CD4-positive, alpha-beta T cell (primary cell): ENCODE data around the gene PUSL1. TPM values are rescaled to one million over a fixed set of nuclear protein-coding genes. Genes with fewer than 3 reads are reported as not detected.

Source experiments
- ATAC-seq: fragments of 200-7000 bp; cut with Tn5 transposase; one replicate; pipeline ENCODE4 v1.10.0; 2022; ENCODE audit warnings: mild to moderate bottlenecking; ENCODE audit not compliant: poor library complexity
- CTCF ChIA-PET: fragments of 350-600 bp; sonication (Branson Sonifier 250); formaldehyde crosslinking; loops from one replicate; lab custom pipeline; 2021; ENCODE audit warnings: antibody characterized with exemption, inconsistent platforms; lab: Charles Lee
- POLR2A ChIA-PET: fragments of 350-600 bp; sonication (Branson Sonifier 250); formaldehyde crosslinking; loops from one replicate; lab custom pipeline; 2021; ENCODE audit warnings: antibody characterized with exemption, inconsistent platforms; lab: Charles Lee
- DNase-seq, 14 experiments: peaks; one replicate each; pipeline ENCODE4 v3.0.0-alpha.2; 2013 to 2020; ENCODE audit warnings: mixed read lengths in 2 of 14
- H3K27ac ChIP-seq, 2 donors: one replicate each; pipeline versions ENCODE4 v1.5.1 to v1.7.0; 2013; ENCODE audit warnings: low read length in 2 of 2, low read depth in 1 of 2, mild to moderate bottlenecking in 1 of 2
- H3K27me3 ChIP-seq, 2 experiments: 1 replicate in 1 of 2; 2 replicates in 1 of 2; pipeline versions ENCODE4 v1.6.1 to v1.7.0; 2013; ENCODE audit warnings: low read length in 2 of 2, control low read depth in 1 of 2, mild to moderate bottlenecking in 1 of 2, moderate library complexity in 1 of 2; ENCODE audit not compliant: insufficient read depth in 2 of 2, control insufficient read depth in 1 of 2
- H3K36me3 ChIP-seq: one replicate; pipeline ENCODE4 v1.6.1; 2013; ENCODE audit warnings: low read length, control low read depth; ENCODE audit not compliant: insufficient read depth
- H3K4me1 ChIP-seq: one replicate; pipeline ENCODE4 v1.6.1; 2013; ENCODE audit warnings: low read length, control low read depth; ENCODE audit not compliant: insufficient read depth
- H3K4me3 ChIP-seq: one replicate; pipeline ENCODE4 v1.5.1; 2013; ENCODE audit warnings: mild to moderate bottlenecking, low read length, moderate library complexity
- H3K9me3 ChIP-seq, 2 experiments: 1 replicate in 1 of 2; 2 replicates in 1 of 2; pipeline versions ENCODE4 v1.6.1 to v1.7.0; 2013; ENCODE audit warnings: low read length in 2 of 2, mild to moderate bottlenecking in 2 of 2, control low read depth in 1 of 2, moderate library complexity in 1 of 2; ENCODE audit not compliant: control insufficient read depth in 1 of 2, insufficient read depth in 1 of 2
- H3K27ac Mint-ChIP-seq: one replicate; pipeline ENCODE4 v1.8.0; 2020; ENCODE audit warnings: mixed read lengths
- H3K27me3 Mint-ChIP-seq: one replicate; pipeline ENCODE4 v1.8.0; 2021; ENCODE audit warnings: mixed read lengths
- H3K36me3 Mint-ChIP-seq: one replicate; pipeline ENCODE4 v1.8.0; 2021; ENCODE audit warnings: low read depth, mixed read lengths
- H3K4me1 Mint-ChIP-seq: one replicate; pipeline ENCODE4 v1.8.0; 2021; ENCODE audit warnings: low read depth, mixed read lengths
- H3K4me3 Mint-ChIP-seq: one replicate; pipeline ENCODE4 v1.8.0; 2020; ENCODE audit warnings: mild to moderate bottlenecking, mixed read lengths
- H3K9me3 Mint-ChIP-seq: one replicate; pipeline ENCODE4 v1.8.0; 2020; ENCODE audit warnings: mixed read lengths
- intact Hi-C, 2 experiments: fragments of 100-400 bp; cut with DNase I in 1 of 2; cut with micrococcal nuclease in 1 of 2; formaldehyde crosslinking; loops; one replicate each; pipeline versions ENCODE4 v1.15.1 to v1.9.0; 2023 to 2025; cut with DNase I, micrococcal nuclease
- total RNA-seq, 174 experiments: library from RNA in 2 of 174; stranded (reverse) in 2 of 174; gene quantifications; one replicate each; pipeline ENCODE4 v1.2.3 and lab custom pipeline; 2021 to 2026
- TF ChIP-seq, protein P1 (sequence below): fragments of 200-600 bp; IDR thresholded peaks from one replicate; pipeline ENCODE4 v1.8.0; 2022; ENCODE audit warnings: antibody characterized with exemption, mild to moderate bottlenecking

PUSL1 gene
- total RNA-seq, 2 experiments from 2014 or later, result 18.1 to 19.2 TPM

DNA sequence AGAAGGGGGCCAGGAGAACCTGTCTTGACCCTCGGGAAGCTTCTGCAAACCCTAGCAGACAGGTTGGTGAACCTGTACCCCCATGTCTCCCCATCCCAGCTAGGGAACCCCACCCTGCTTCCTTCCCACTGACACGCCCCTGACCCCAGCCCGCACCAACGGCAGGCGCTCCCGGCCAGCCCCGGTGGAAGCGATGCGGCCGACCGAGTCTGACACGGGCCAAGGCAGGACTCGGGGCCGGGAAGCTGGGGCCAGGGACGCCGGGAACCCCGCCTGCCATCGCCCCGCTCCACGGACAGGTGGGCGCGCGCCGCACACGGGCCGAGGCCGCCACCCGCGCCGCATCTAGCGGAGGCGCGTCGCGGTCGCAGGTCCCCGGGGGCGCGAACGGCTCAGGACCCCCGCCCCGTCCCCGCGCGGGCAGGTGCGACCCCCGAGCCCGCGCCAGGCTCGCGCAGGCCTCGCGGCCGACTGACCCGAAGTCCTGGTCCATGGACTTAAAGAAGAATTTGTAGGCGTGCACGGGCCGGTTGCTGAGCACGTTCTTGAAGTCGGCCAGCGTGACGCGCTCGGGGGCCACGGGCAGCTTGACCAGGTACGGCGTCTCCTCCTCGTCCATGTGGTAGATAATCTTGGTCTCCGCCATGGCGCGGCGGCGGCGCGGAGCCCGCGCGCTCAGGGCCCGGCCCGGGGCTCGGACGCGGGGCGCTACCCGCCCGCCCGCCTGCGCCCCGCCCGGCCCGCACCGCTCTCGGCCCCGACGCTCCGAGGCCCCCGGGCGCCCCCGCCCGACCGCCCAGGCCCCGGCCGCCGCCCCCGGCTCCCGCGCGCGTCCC is 40.2 kb downstream of the PUSL1 start:
- H3K4me1 Mint-ChIP-seq, result peaks cover 29% of the 10 kb centered on the region
- no peaks in the 10 kb centered on the region for H3K36me3 ChIP-seq
- TF ChIP-seq, protein P1, sequence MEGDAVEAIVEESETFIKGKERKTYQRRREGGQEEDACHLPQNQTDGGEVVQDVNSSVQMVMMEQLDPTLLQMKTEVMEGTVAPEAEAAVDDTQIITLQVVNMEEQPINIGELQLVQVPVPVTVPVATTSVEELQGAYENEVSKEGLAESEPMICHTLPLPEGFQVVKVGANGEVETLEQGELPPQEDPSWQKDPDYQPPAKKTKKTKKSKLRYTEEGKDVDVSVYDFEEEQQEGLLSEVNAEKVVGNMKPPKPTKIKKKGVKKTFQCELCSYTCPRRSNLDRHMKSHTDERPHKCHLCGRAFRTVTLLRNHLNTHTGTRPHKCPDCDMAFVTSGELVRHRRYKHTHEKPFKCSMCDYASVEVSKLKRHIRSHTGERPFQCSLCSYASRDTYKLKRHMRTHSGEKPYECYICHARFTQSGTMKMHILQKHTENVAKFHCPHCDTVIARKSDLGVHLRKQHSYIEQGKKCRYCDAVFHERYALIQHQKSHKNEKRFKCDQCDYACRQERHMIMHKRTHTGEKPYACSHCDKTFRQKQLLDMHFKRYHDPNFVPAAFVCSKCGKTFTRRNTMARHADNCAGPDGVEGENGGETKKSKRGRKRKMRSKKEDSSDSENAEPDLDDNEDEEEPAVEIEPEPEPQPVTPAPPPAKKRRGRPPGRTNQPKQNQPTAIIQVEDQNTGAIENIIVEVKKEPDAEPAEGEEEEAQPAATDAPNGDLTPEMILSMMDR, result no peak
- no peaks in the 10 kb centered on the region for H3K36me3 Mint-ChIP-seq
- H3K9me3 ChIP-seq, result peaks cover 0 to 10% of the 10 kb centered on the region in 2 experiments
- H3K9me3 Mint-ChIP-seq, result no peaks in the 10 kb centered on the region
- DNase-seq (peak in 3 of 14 experiments; percentile 17 to 35 (median 19)), ATAC-seq (peak; percentile 18)
- ChIA-PET CTCF (interaction anchor here (0.6 to 0.7 kb wide), 3 partner anchors 23 to 535 kb away, joined by 3 read pairs; no protein-coding TSS in a partner anchor), POLR2A (interaction anchor here (0.6 to 1.8 kb wide), 4 partner anchors 23 to 192 kb away, joined by 3 to 11 read pairs (median 5); partner anchors contain the start of genes AURKAIP1 and CCNL2)
- H3K4me1 ChIP-seq, result peaks cover 50% of the 10 kb centered on the region
- H3K27me3 ChIP-seq, result peaks cover 10 to 11% of the 10 kb centered on the region in 2 experiments
- peaks cover 15% of the 10 kb centered on the region for H3K27me3 Mint-ChIP-seq
- H3K27ac ChIP-seq, result no peak overlapping the region
- H3K4me3 Mint-ChIP-seq, result peak overlapping the region; percentile 86
- H3K27ac Mint-ChIP-seq, result no peak overlapping the region
- peak overlapping the region; percentile 58 for H3K4me3 ChIP-seq
- intact Hi-C loops, result loop anchor here (1.0 to 2.0 kb wide), 5 partner anchors 24 to 232 kb away; partner anchors contain the start of genes C1orf159 (in 1 of the 2), CPTP (in 1 of the 2), INTS11 (in 1 of the 2) and PUSL1 (in 1 of the 2)

DNA sequence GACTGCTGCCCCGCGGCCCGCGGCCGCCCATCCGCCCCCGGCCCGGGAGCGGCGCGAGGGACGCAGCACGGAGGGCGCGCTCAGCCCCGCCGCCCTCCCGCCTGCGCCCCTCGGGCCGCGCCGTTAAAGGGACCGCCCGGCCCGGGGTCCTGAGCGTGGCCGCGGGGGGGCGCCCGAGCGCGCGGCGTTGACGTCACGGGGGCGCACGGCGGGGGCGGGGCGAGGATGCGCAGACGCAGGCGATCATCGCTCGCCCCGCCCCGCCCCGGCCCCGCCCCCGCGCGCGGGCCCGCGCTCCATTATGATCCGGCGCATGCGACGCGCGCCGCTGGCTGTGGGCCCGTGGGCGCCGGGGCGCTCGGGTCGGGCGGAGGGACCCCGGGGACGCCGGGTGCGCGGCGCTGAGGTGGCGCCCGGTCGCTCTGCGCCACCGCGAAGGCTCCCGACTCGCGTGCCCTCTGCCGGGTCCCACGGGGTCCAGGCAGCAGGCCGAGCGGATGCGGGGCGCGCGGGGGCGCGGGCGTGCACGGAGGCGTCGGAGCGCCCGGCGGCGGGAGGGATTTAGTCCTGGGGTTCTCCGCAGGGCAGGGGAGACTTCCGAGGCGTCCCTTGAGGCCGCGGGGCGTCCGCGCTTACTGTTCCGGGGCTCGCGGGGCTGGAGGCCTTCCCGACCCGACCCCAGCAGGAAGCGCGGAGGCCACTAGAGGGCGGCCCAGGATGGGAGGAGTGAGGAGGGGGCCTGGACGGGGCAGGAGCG is 41.0 kb downstream of the PUSL1 start, which contains the start of gene DVL1:
Gene DVL1 (minus strand): TSS at position 163 of the 757 bp plus-strand sequence. CDS start 353 bp downstream, outside the sequence.
- ChIA-PET CTCF (interaction anchor here (0.6 kb wide), 1 partner anchor 535 kb away, joined by 3 read pairs; no protein-coding TSS in a partner anchor), POLR2A (interaction anchor here (1.5 to 1.8 kb wide), 2 partner anchors 23 to 50 kb away, joined by 4 to 6 read pairs; partner anchors contain the start of gene CCNL2)
- Mint-ChIP-seq H3K36me3 (no peaks in the 10 kb centered on the region), H3K27me3 (peaks cover 21% of the 10 kb centered on the region), H3K4me1 (peaks cover 36% of the 10 kb centered on the region), H3K9me3 (no peaks in the 10 kb centered on the region), H3K4me3 (peak within 1 kb of the TSS; percentile 86), H3K27ac (no peak within 1 kb of the TSS)
- peaks cover 58% of the 10 kb centered on the region for H3K4me1 ChIP-seq
- peak within 1 kb of the TSS; percentile 58 for H3K4me3 ChIP-seq
- H3K27ac ChIP-seq, result peak within 1 kb of the TSS in 1 of 2 donors; percentile 53
- TF ChIP-seq, protein P1, result peak; percentile 27
- H3K27me3 ChIP-seq, result peaks cover 14 to 19% of the 10 kb centered on the region in 2 experiments
- ATAC-seq, result peak; percentile 75
- intact Hi-C loops, result loop anchor here (1.0 to 2.0 kb wide), 5 partner anchors 23 to 233 kb away; partner anchors contain the start of genes C1orf159 (in 1 of the 2), CPTP (in 1 of the 2), INTS11 (in 1 of the 2) and PUSL1 (in 1 of the 2)
- H3K9me3 ChIP-seq, result peaks cover 0 to 17% of the 10 kb centered on the region in 2 experiments
- no peaks in the 10 kb centered on the region for H3K36me3 ChIP-seq
- peak; percentile 58 to 90 (median 70) for DNase-seq
